Left ventricle myocardium superior (tissue), 1 donor: ENCODE results near the gene IQCE. TPM values are rescaled to one million over a fixed set of nuclear protein-coding genes. Genes with fewer than 3 reads are reported as not detected.

Source experiments
- ATAC-seq: fragments of 200-7000 bp; cut with Tn5 transposase; one replicate; pipeline ENCODE4 v1.9.1; 2020; ENCODE audit warnings: mild to moderate bottlenecking, moderate library complexity
- DNase-seq: peaks from one replicate; pipeline ENCODE4 v3.0.0-alpha.2; 2020
- intact Hi-C: fragments of 100-400 bp; cut with micrococcal nuclease; formaldehyde crosslinking; loops from one replicate; pipeline ENCODE4 v1.11.0; 2022
- total RNA-seq: library from RNA; stranded (reverse); fragmentation: NEBNext Ultra II Directional; extraction: Animal tissue kit (Norgen Biotek cat#: 25700); gene quantifications from one replicate; pipeline ENCODE4 v1.2.1, GENCODE V29; 2021
- donor health status: DM: no; HTN: yes; CAD: no; lungs with severe emphysema.

Gene IQCE
- total RNA-seq, 1 donor from 2014 or later: 11.9 TPM

DNA sequence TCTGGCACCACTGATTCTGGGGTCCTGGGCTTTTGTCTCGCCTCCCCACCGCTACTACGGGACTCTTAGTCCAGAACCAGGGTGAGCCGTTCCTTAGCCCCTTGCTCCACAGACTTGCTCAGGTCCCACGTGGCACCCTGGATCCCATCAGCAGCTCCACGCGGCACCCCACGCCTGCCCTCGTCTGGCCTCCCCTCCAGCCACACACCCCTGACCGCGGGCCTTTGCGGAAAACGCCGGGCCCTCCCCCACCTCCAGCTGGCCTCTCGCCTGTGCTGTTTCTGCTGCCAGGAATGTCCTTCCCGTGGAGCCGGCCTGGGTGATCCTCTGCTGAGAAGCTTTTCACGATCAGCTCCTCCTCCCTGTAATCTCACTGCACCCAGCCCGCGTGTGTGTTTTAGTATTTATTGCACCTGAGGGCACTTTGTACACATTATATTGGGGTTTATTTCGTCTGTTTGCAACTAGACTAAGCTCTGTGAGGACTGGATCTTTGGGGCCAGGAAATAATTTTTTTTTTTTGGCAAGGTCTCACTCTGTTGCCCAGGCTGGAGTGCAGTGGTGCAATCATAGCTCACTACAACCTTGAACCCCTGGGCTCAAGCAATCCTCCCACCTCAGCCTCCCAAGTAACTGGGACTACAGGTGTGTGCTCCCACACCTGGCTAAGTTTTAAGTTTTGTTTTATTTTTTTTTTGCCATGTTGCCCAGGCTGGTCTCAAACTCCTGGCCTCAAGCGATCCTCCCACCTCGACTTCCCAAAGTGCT is 62.5 kb downstream of the IQCE start:
- ATAC-seq (peak; percentile 72), DNase-seq (peak; percentile 83)
- intact Hi-C loops: no loop called here

DNA sequence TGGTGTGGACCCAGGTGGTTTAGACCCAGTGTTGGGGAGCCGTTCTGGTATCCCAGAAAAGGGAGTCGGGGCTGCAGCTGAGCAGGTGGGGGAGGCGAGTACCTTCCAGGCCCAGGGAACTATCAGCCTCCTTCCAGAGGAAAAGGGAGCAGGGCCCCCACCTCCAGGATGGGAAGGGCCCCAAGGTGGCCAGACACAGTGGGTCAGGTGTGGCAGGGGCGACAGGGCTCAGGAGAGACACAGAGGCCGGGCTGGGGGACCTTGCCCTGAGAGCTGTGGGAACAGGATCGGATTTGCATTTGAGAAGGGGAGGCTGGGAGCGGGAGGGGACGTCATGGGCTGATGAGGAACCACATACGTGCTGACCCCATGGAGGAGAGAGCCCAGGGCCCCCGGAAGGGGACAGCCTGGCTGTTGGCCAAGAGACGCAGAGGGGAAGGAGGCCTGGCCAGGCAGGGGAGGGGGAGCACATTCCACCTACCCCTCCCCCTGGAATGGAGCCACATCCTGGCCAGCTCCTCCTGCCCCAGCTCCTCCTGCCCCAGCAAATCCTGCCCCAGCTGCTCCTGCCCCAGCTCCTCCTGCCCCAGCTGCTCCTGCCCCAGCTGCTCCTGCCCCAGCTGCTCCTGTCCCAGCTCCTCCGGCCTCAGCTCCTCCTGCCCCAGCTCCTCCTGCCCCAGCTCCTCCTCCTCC is 63.3 kb downstream of the IQCE start:
- ATAC-seq (no peak), DNase-seq (no peak)
- intact Hi-C loops: no loop called here

DNA sequence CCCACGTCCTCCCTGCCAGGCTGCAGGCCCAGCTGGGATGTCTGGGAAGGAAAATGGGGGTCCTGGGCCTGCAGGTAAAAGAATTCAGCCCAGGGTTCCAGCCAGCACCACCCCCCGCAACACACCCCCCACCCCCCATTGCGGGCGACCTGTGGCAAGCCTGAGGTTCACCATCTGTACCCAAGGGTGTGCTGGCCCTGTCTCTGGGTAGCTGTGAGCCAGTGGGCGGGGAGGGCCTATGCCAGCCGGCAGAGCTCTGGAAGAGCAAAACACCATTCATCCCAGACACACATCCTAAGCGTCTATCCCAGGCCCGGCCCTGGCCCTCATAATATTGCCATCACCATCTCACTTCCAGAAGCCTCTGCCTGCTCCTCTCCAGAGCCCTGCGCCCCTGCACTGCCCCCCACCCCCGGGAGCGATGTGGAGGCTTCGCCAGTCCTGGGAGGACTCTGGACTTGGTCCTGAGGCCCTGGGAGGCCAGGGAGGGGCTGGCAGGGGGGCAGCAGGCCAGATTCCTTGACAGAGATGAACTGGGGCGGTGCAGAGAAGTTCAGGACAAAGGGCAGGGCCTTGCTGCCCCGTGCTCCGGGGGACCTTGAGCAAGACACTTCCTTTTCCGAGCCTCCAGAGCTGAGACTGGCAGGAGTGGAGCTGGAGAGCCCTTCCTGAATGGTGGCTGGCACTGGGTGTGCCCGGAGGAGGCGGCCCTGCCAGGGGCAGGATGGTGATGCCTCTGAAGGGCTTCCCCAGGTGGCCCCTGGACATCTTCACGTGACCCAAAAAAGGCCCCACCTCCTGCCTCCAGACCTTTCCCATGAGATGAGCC is 64.3 kb downstream of the IQCE start:
- intact Hi-C loops: no loop called here
- peak; percentile 60 for DNase-seq
- peak; percentile 47 for ATAC-seq

DNA sequence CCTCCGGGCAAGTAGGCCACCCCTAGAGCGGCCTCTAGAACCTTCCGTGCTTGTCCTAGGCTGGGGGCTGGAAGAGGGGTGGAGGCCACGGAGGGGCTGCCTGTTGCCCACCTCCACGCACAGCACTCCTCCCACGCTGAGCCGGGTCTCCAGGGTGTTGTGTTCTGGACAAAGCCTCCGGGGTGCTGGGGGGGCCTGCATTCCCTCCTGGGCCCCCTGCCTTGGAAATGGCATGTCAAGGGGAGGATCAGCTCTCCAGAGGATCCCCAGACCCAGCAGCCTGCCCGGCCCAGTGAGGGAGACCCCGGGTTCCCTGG is 64.9 kb downstream of the IQCE start:
- DNase-seq: no peak
- intact Hi-C loops: no loop called here
- ATAC-seq: no peak

DNA sequence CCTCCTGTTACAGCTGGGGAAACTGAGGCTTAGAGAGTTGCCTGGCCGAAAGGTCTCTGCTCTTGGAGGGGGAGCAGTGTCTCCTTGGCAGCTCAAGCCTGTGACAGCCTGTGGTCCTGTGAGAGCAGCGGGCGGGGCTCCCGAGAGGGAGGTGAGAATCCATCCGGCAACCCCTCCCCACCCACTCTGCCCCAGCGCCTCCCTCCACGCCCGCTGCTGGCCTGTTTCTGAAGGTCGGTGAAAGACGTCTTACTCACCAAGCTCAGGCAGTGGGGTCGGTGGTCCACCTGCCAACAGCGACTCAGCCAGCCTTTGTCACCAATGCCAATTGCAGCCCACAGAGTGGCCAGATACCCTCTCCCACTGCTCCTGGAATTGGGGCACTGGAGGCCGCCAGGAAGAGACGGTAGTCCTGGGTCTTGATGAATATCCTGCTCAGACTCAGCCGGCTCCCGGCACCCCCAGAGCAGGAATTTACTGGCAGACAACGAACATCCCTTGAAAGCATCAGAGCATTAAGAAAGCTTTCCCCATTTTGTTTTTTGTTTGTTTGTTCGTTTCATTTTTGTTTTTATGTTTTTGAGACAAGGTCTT is 65.6 kb downstream of the IQCE start:
- intact Hi-C loops: no loop called here
- no peak for DNase-seq
- ATAC-seq: no peak

DNA sequence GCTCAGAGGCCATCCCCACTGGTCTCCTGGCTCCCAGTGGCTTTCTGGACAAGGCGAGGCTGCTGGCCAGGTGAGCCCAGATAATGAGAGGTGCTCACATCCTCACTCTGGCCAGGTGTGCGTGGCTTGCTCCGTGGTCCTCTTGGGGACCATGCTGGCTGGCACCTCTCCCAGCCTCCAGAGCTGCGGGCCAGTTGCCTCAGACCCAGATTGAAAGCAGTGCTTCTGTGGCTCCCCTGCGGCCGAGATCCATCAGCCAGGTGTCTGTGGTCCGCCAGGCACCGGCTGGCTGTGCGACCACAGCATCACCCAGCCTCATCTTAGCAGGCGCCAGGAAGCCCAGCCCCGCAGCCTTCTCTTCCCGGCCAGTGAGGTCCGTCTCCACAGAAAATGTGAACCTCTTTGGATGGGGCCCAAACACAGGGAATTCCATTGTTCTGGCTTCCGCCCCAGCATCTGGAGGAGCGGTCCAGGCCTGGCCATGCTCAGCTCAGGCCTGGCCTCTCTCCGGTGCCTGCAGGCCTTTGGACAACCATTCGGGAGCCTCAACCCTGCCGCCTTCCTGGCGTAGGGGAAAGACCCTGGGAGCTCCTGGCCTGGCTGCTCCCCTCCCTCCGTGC is 67.8 kb downstream of the IQCE start:
- DNase-seq (peak; percentile 54), ATAC-seq (peak; percentile 20)
- intact Hi-C loops: no loop called here

DNA sequence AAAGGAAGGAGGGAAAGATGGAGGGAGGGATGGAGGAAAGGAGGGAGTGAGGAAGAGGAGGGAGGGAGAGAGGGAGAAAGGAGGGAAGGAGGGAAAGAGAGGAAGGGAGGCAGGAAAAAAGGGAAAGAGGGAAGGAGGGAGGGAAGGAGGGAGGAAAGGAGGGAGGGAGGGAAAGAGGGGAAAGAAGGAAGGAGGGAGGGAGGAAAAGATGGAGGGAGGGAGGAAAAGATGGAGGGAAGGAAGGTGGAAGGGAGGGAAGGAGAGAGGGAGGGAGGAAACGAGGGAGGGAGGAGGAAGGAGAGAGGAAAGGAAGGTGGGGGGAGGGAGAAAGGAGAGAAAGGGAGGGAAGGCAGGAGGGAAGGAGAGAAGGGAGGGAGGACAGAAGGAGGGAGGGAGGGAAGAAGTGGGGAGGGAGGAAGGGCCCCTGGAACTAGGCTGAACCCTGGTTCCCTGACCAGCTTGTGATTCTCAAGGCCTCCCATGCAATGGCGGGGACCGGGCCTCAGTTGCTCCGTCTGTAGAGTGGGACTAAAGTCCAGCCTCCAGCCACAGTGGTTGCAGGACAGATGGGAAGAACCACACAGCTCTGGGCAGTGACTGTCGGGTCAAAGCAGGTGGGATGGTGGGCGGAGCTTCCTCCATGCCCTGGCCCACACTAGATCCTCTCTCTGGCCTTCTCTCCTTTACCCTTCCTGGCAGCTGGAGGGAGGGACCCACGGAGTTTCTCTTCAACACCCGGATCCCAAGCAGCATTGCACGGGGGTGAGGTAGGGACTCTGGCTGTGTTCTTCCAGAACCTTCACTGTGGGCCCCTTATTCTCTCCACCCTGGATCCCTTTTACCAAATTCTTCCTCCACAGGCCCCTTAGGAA is 68.7 kb downstream of the IQCE start:
- intact Hi-C loops: no loop called here
- no peak for ATAC-seq
- no peak for DNase-seq

DNA sequence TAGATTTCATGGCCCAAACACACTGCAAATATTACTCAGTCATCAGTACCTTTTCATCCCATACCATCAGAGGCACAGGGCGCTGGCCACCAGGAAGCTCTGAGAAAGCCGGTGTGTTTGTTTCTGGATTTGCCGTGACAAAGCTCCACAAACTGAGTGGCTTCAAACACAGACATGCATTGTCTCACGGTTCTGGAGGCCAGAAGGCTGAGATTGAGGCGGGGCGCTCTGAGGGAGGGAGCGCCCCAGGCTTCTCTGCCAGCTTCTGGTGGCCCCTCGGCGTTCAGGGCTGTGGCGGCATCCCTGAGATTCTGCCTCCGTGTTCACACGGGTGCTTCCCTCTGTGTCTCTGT is 69.3 kb downstream of the IQCE start:
- DNase-seq (no peak), ATAC-seq (no peak)
- intact Hi-C loops: no loop called here

DNA sequence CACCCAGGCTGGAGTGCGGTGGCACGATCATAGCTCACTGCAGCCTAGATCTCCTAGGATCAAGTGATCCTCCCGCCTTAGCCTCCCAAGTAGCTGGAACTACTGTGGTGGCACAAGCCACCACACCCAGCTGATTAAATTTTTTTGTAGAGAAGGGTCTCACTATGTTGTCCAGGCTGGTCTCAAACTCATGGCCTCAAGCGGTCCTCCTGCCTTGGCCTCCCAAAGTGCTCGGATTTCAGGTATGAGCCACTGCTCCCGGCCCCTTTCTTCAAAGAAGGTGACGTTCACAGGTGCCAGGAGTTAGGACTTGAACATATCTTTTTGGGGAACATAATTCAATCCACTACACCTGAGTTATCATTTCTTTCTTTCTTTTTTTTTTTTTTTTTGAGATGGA is 70.1 kb downstream of the IQCE start:
- DNase-seq (no peak), ATAC-seq (no peak)
- intact Hi-C loops: no loop called here

DNA sequence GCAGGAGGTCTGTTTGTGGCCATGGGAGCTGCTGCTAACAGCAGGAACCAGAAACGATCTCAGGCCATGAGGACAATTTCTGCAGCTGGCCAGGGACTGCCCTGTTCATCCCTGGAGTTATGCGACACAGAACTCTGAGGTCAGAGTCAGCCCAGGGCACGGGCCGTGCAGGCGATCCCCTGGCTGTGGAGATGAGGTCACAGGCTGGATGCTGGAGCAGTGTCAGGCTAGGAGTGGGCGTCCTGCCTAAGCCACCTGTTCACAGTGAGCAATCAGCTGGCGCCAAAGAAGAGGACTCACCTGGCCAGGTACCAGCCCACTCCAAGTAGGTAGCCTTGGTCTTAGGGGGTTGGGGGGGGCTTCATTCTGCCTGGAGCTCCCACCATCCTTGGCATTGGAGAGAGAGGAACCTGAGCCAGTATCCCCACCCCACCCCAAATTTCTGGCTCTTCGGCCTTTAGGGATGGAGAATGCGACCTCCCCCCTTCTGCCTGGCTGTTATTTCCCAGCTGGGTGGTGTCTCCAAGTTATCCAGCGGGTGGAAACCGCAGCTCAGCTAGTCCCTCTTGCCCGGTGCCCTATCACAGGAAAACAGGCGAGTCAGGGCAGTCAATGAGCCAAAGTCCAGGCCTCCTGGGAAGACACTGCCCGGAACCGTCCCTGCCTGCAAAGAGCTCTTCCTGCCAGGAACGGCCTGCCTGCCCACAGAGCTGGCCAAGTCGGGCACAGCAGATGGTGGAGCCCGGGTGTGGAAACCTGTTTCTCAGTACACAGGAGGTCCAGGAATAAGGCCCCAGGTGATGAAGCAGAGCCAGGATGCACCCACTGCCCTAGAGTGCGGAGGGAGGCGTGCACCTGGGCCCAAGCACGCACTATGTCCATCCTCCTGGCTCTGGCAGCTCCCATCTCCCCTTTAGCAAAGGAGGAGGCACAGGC is 71.2 kb downstream of the IQCE start:
- ATAC-seq (no peak), DNase-seq (no peak)
- intact Hi-C loops: no loop called here

DNA sequence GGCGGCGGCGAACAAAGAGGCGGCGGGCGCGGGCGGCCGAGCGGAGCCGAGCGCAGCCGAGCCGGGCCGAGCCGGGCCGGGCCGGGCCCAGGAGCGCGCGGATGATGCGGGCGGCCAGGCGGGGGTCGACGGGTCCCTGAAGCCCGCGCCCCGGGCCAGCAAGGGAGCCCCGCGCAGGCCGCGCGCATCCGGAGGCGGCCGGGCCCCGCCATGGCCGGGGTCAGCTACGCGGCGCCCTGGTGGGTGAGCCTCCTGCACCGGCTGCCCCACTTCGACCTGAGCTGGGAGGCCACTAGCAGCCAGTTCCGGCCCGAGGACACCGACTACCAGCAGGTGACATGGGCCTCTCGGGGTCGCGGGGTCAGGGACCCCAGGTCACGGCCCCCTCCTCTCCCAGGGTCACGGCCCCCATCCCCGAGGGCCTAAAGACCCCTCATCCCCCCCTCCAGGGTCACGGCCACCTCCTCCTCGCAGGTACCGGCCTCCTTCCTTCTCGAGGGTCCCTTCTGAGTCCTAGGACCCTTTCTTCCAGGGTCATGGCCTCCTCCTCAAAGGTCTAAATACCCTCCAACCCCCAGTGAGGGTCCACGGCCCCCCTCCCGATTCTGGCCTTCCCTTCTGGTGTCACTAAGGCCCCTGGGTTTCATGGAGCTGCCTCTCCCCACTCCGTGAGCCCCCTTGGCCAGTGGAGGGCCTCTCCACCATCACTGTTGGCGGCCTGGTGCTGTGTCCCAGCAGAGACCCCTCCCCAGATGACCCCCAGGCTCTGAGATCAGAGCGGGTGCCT is 73.4 kb downstream of the IQCE start, which contains the start of gene TTYH3:
TSS of gene TTYH3 (plus strand) at position 41 of the 787 bp plus-strand sequence. CDS start at position 211, 170 bp downstream.
- intact Hi-C loops: no loop called here
- no peak for DNase-seq
- ATAC-seq: peak; percentile 3

DNA sequence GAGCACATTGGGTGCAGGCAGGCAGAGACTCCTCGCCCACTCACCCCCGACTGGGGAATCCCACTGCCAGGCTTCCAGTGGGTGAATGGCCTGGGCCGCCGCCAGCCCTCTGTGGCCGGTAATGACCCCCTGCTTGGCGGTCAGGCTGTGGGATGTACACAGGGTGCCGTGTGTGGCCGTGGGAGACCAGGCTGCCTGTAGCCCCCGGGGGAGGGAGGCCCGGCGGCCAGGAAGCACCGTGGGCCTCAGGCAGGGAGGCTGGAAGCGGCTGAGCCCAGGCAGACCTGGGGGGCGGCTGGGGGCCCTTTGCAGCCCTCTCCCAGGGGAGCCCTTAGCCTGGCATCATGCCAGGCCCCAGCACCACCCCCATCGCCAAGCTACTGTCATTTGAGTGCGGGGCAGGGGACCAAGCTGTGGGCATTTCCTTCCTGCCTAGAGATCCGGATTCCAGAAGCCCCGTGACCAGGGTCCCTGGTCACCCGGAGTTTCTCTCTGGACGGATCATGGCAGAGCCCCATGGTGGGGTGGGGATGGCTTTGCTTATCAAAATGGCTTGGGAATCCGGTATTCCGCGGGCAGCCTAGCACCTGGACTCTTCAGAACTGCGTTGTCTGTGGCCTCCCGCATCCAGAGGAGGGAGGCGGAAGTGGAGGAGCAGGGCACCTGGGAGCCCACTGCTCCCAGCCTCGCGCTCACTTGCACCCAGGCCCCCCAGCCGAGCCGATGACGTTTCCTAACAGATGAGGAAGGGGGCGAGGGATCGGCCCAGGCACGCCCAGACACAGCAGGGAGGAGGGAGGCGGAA is 74.2 kb downstream of the IQCE start:
- intact Hi-C loops: no loop called here

DNA sequence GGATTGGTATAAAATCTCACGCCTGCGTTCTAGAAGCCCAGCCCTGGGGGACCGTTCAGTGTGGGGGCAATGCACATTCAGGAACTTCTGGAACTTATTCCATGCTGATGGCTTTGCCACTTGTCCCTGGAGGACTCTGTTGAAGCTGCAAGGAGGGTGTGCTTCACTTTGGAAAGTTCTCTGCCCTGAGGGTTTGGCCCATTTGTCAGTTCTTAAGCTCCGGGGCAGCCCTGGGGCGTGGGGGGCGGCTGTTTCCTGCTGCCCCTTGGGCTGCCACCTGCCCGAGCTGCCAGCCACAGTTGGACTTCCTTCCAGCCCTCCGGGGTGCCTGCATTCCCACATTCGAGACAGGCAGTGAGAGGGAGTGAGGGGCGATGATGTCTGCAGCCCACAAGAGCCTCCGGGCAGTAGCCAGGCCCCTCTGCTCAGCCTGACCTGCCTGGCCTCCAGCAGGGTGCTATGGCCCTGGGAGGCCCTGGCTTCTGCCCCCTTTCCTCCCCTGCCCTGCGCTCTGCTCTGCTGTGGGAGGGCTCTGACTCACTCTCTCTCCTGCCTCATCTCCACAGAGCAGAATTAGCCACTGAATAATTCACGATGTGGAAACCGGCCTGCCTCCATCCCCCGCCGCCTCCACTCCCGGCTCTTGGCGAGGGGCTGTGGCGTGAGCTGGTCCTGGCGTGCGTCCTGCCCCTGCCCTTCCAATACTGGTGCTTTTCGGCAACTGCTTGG is 74.9 kb downstream of the IQCE start:
- intact Hi-C loops: no loop called here
- DNase-seq (peak; percentile 60), ATAC-seq (peak; percentile 2)

More for the DNA sequence above, 74.2 kb downstream of the IQCE start:
- DNase-seq (peak; percentile 79), ATAC-seq (peak; percentile 7)

DNA sequence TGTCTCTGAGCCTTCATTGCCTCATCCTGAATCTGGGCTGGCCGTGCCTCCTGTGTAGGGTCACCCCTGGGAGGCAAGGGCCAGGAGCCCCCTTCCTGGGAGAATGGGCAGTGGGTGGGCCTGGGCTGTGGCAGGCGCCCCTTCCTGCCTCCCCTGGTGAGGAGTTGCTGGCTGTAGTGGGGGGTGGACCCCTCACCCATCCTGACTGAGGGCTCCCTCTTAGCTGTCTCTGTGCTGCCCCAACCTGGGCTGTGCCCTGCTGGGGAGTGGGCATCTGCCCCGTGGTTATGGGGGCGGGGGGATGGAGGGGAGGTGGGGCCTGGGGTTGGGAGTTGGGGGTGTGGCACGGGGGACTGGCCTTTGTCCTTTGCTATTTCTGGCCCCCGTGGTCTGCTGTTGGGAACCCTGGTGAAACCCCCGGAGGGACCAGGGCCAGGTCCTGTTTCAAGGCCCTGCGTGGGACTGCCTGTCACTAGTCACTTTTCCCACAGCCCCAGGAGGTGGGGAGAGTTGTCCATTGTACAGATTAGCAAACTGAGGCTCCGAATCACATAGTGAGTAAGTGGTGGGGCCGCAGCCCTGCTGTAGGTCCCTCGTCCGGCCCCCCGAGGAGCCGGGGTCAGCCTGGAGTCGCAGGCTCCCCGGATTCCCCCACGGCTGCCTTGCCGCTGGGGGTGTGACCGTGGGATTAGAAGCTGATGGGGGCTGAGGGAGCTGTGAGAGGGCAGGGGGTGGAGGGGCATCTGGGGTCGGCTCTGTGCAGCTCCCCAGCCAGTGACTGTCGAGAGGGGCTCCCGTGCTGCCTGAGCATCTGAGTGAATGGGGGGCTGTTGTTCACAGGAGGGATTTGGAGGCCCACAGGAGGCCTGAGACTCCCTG is 75.7 kb downstream of the IQCE start:
- ATAC-seq (no peak), DNase-seq (peak; percentile 26)
- intact Hi-C loops: no loop called here
